CD4-positive, alpha-beta T cell (primary cell): ENCODE measurements around the gene ZKSCAN8. TPM values are rescaled to one million over a fixed set of nuclear protein-coding genes. Genes with fewer than 3 reads are reported as not detected.

Source experiments
- ATAC-seq: fragments of 200-7000 bp; cut with Tn5 transposase; one replicate; pipeline ENCODE4 v1.10.0; 2022; ENCODE audit warnings: mild to moderate bottlenecking; ENCODE audit not compliant: poor library complexity
- CTCF ChIA-PET: fragments of 350-600 bp; sonication (Branson Sonifier 250); formaldehyde crosslinking; loops from one replicate; lab custom pipeline; 2021; ENCODE audit warnings: antibody characterized with exemption, inconsistent platforms; lab: Charles Lee
- POLR2A ChIA-PET: fragments of 350-600 bp; sonication (Branson Sonifier 250); formaldehyde crosslinking; loops from one replicate; lab custom pipeline; 2021; ENCODE audit warnings: antibody characterized with exemption, inconsistent platforms; lab: Charles Lee
- DNase-seq, 14 experiments: peaks; one replicate each; pipeline ENCODE4 v3.0.0-alpha.2; 2013 to 2020; ENCODE audit warnings: mixed read lengths in 2 of 14
- H3K27ac ChIP-seq, 2 donors: one replicate each; pipeline versions ENCODE4 v1.5.1 to v1.7.0; 2013; ENCODE audit warnings: low read length in 2 of 2, low read depth in 1 of 2, mild to moderate bottlenecking in 1 of 2
- H3K27me3 ChIP-seq, 2 experiments: 1 replicate in 1 of 2; 2 replicates in 1 of 2; pipeline versions ENCODE4 v1.6.1 to v1.7.0; 2013; ENCODE audit warnings: low read length in 2 of 2, control low read depth in 1 of 2, mild to moderate bottlenecking in 1 of 2, moderate library complexity in 1 of 2; ENCODE audit not compliant: insufficient read depth in 2 of 2, control insufficient read depth in 1 of 2
- H3K36me3 ChIP-seq: one replicate; pipeline ENCODE4 v1.6.1; 2013; ENCODE audit warnings: low read length, control low read depth; ENCODE audit not compliant: insufficient read depth
- H3K4me1 ChIP-seq: one replicate; pipeline ENCODE4 v1.6.1; 2013; ENCODE audit warnings: low read length, control low read depth; ENCODE audit not compliant: insufficient read depth
- H3K4me3 ChIP-seq: one replicate; pipeline ENCODE4 v1.5.1; 2013; ENCODE audit warnings: mild to moderate bottlenecking, low read length, moderate library complexity
- H3K9me3 ChIP-seq, 2 experiments: 1 replicate in 1 of 2; 2 replicates in 1 of 2; pipeline versions ENCODE4 v1.6.1 to v1.7.0; 2013; ENCODE audit warnings: low read length in 2 of 2, mild to moderate bottlenecking in 2 of 2, control low read depth in 1 of 2, moderate library complexity in 1 of 2; ENCODE audit not compliant: control insufficient read depth in 1 of 2, insufficient read depth in 1 of 2
- H3K27ac Mint-ChIP-seq: one replicate; pipeline ENCODE4 v1.8.0; 2020; ENCODE audit warnings: mixed read lengths
- H3K27me3 Mint-ChIP-seq: one replicate; pipeline ENCODE4 v1.8.0; 2021; ENCODE audit warnings: mixed read lengths
- H3K36me3 Mint-ChIP-seq: one replicate; pipeline ENCODE4 v1.8.0; 2021; ENCODE audit warnings: low read depth, mixed read lengths
- H3K4me1 Mint-ChIP-seq: one replicate; pipeline ENCODE4 v1.8.0; 2021; ENCODE audit warnings: low read depth, mixed read lengths
- H3K4me3 Mint-ChIP-seq: one replicate; pipeline ENCODE4 v1.8.0; 2020; ENCODE audit warnings: mild to moderate bottlenecking, mixed read lengths
- H3K9me3 Mint-ChIP-seq: one replicate; pipeline ENCODE4 v1.8.0; 2020; ENCODE audit warnings: mixed read lengths
- CTCF ChIP-seq: fragments of 200-600 bp; IDR thresholded peaks from one replicate; pipeline ENCODE4 v1.8.0; 2022; ENCODE audit warnings: antibody characterized with exemption, mild to moderate bottlenecking
- intact Hi-C, 2 experiments: fragments of 100-400 bp; cut with DNase I in 1 of 2; cut with micrococcal nuclease in 1 of 2; formaldehyde crosslinking; loops; one replicate each; pipeline versions ENCODE4 v1.15.1 to v1.9.0; 2023 to 2025; cut with DNase I, micrococcal nuclease
- total RNA-seq, 174 experiments: library from RNA in 2 of 174; stranded (reverse) in 2 of 174; gene quantifications; one replicate each; pipeline ENCODE4 v1.2.3 and lab custom pipeline; 2021 to 2026

ZKSCAN8 gene
- total RNA-seq, 2 experiments from 2014 or later: 23.2 to 25.1 TPM

DNA sequence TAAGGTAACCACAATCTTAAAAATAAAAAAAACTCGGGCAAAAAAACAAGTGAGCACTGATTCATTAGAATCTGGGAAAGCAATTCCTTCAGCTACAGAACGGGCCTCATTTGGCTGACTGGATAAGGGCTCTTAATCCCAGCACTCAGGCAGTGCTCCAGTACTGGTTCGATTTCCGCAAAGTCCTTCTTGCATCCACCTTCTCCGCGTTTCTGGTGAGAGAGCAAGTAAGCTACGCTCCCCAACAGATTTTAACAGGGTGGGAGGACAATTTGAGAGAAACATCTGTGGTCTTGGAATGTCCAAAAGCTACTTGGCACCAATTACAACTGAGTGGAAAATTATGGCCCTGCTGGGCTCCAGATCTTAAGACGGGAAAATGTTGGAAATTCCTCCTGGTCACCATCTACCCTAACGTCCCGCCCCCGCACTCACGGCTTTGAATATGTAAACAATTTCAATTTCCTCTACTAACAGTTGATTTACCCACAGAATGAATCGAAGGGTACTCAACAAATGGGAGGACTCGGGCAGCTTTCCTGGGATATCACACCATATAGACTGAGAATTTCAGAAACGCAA lies 65.3 kb downstream of the ZKSCAN8 start:
- Histone ChIP-seq H3K4me1 (peaks cover 19% of the 10 kb centered on the region), H3K36me3 (no peaks in the 10 kb centered on the region), H3K27me3 (peaks cover 60 to 84% of the 10 kb centered on the region in 2 experiments), H3K4me3 (no peak overlapping the region), H3K27ac (no peak overlapping the region), H3K9me3 (peaks cover 11 to 27% of the 10 kb centered on the region in 2 experiments)
- Mint-ChIP-seq H3K4me1 (peaks cover 18% of the 10 kb centered on the region), H3K27ac (no peak overlapping the region), H3K4me3 (no peak overlapping the region), H3K27me3 (peaks cover 92% of the 10 kb centered on the region), H3K36me3 (peaks cover 7% of the 10 kb centered on the region), H3K9me3 (peaks cover 9% of the 10 kb centered on the region)
- no peak for TF ChIP-seq CTCF
- no peak for DNase-seq
- ATAC-seq: no peak
- ChIA-PET CTCF (no interaction called here), POLR2A (no interaction called here)
- intact Hi-C loops: no loop called here

DNA sequence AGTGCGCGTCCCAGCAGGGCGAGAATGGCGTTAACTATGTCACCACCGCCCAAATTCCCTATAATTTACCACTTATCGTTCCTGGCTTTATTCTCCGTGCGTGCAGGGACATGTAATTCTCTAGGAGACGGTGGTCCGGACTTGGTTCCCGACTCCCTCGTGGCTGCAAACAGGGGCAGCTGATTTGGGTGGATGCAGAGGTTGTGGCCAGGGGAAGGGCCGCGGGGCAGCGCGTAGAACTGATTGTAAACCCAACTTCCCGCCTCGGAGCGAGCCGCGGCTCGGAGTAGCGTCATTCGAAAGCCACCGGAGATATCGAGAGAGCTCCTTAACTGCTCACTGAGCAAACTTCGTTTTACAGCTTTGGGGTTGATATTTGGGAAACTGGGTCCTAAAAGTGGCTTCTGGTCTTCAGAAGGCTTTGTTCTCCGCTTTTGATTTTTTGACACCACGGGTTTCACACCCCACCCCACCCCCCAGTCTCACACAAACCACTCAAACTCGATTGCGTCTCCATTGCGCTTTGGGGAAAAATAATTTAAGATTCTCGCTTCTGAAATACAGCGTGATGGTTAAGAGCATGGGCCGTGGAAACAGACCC lies 65.9 kb downstream of the ZKSCAN8 start:
- Mint-ChIP-seq H3K9me3 (peaks cover 9% of the 10 kb centered on the region), H3K4me1 (peaks cover 18% of the 10 kb centered on the region), H3K36me3 (peaks cover 7% of the 10 kb centered on the region), H3K27me3 (peaks cover 92% of the 10 kb centered on the region), H3K27ac (no peak overlapping the region), H3K4me3 (peak overlapping the region; percentile 49)
- Histone ChIP-seq H3K4me1 (peaks cover 23% of the 10 kb centered on the region), H3K9me3 (peaks cover 11 to 33% of the 10 kb centered on the region in 2 experiments), H3K27me3 (peaks cover 64 to 89% of the 10 kb centered on the region in 2 experiments), H3K27ac (no peak overlapping the region), H3K36me3 (no peaks in the 10 kb centered on the region), H3K4me3 (no peak overlapping the region)
- DNase-seq: peak in 3 of 14 experiments; percentile 16 to 38 (median 34)
- intact Hi-C loops: no loop called here
- no peak for ATAC-seq
- POLR2A ChIA-PET: no interaction called here
- no peak for TF ChIP-seq CTCF
- CTCF ChIA-PET: no interaction called here

DNA sequence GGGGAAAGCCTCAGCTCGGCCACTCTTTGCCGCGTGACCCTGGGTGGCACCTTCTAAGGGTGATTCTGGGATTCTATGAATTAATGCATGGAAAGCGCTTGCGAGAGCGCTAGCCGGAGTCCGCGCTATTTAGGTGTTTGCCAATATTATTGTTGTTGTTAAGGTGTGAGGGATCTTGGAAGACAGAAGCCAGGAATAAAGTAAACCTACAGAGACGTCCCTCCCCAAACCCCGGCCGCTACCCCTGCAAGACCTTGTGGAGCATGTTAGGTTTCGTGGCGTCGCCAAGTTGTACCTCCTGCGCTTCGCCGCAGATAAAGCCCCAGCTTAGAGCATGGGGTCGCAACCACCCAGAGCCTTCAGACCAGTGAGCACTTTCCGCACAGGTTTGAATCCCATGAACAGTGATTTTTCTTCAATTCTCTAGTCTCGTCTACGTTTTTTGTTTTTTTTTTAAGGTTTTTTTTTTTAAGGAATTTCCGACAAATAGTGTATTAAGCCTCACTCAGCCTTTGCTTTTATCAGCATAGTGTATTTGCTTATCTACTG lies 66.5 kb downstream of the ZKSCAN8 start:
- no peak for ATAC-seq
- H3K4me3 Mint-ChIP-seq: no peak overlapping the region
- peaks cover 21% of the 10 kb centered on the region for H3K4me1 Mint-ChIP-seq
- no peak for DNase-seq
- H3K27me3 Mint-ChIP-seq: peaks cover 94% of the 10 kb centered on the region
- H3K36me3 Mint-ChIP-seq: peaks cover 7% of the 10 kb centered on the region
- H3K9me3 ChIP-seq: peaks cover 10 to 34% of the 10 kb centered on the region in 2 experiments
- H3K4me3 ChIP-seq: no peak overlapping the region
- CTCF ChIA-PET: no interaction called here
- H3K36me3 ChIP-seq: no peaks in the 10 kb centered on the region
- POLR2A ChIA-PET: no interaction called here
- H3K27ac ChIP-seq: no peak overlapping the region
- peaks cover 70 to 92% of the 10 kb centered on the region in 2 experiments for H3K27me3 ChIP-seq
- intact Hi-C loops: no loop called here
- peaks cover 9% of the 10 kb centered on the region for H3K9me3 Mint-ChIP-seq
- H3K27ac Mint-ChIP-seq: no peak overlapping the region
- H3K4me1 ChIP-seq: peaks cover 26% of the 10 kb centered on the region
- no peak for TF ChIP-seq CTCF

Other genes with a start within 250 kb of the ZKSCAN8 start
- gene OR2B2, start 229.5 kb upstream of the ZKSCAN8 start, total RNA-seq: not detected
- not detected for gene OR2B6, start 184.6 kb upstream of the ZKSCAN8 start, total RNA-seq
- 1 to 10 TPM; 5.1 to 5.5 TPM for gene ZNF165, start 61.3 kb upstream of the ZKSCAN8 start, total RNA-seq
- 1 to 10 TPM; 7.3 to 7.4 TPM for gene ZSCAN16, start 17.3 kb upstream of the ZKSCAN8 start, total RNA-seq
- gene ZSCAN9, start 83.4 kb downstream of the ZKSCAN8 start, total RNA-seq: under 1 TPM; 0.85 to 0.89 TPM
- gene ZKSCAN4, start 110.4 kb downstream of the ZKSCAN8 start, total RNA-seq: 1 to 10 TPM in 1 of 2 experiments, under 1 TPM in 1; 0.84 to 1.6 TPM
- gene NKAPL, start 117.4 kb downstream of the ZKSCAN8 start, total RNA-seq: not detected
- gene ZSCAN26, start 125.3 kb downstream of the ZKSCAN8 start, total RNA-seq: 1 to 10 TPM; 6.2 to 8.0 TPM
- gene PGBD1, start 139.7 kb downstream of the ZKSCAN8 start, total RNA-seq: 1 to 10 TPM; 1.3 to 1.4 TPM
- 1 to 10 TPM in 1 of 2 experiments, under 1 TPM in 1; 0.88 to 1.1 TPM for gene ZSCAN31, start 194.3 kb downstream of the ZKSCAN8 start, total RNA-seq
- gene ZKSCAN3, start 208.1 kb downstream of the ZKSCAN8 start, total RNA-seq: under 1 TPM; 0.88 to 0.89 TPM